Heart left ventricle (tissue), 13 donors: Measurements from ENCODE around the gene CDK5RAP3.

Experiments used
- CTCF ChIP-seq, 12 donors: fragments of 200-600 bp; sonication (generic) in 4 of 12; IDR thresholded peaks; one replicate each; pipeline versions ENCODE4 v1.5.0 to v1.8.0; 2018 to 2022; ENCODE audit warnings: antibody characterized with exemption in 12 of 12, mild to moderate bottlenecking in 5 of 12
- POLR2A ChIP-seq, 2 donors: fragments of 450-650 bp; IDR thresholded peaks; one replicate each; pipeline ENCODE4 v1.6.1; 2017; ENCODE audit warnings: antibody characterized with exemption in 2 of 2, mild to moderate bottlenecking in 2 of 2, moderate library complexity in 2 of 2
- donor health status: ischemic (EF 13 %, LVEDD 7.1; RV severe dilation, severe dysfunction).
- donor health status: DM: no; HTN: yes; CAD: no.
- donor health status: DM: no; HTN: no; CAD: no.
- donor health status: ischemic (EF 25% LVEDD 6.9; RV normal size, moderate dysfunction).
- donor health status: ischemic (EF 25% LVEDD 5.7; RV mildly dilated, moderate dysfunction).
- donor health status: ischemic (EF 35%, LVEDD 5.7; RV mildly dilated, moderate dysfunction).
- donor health status: nonischemic (EF 11% LVEDD 7.7; RV severe dilation, severe dysfunction).
- donor health status: DM: yes; HTN: yes; CAD: no.
- donor health status: PGD.
- donor health status: ischemic (EF 29% LVEDD 5.4; RV normal size, mild dysfunction).
- donor health status: nonischemic (EF 23%, LVEDD 6.1; RV moderate dilation, normal function).

- TF ChIP-seq CTCF (IDR thresholded peaks at IDR 0.05) (no peak), POLR2A (IDR thresholded peaks at IDR 0.05) (no peak)
Observed at GRCh38 chr17:48027322-48027981, 56.5 kb downstream of the CDK5RAP3 start.
